Sciatic nerve (tissue), 2 donors: ENCODE results near the gene STAM2. TPM values are rescaled to one million over a fixed set of nuclear protein-coding genes. Genes with fewer than 3 reads are reported as not detected.
A peak's percentile ranks its signal among the peaks of the same experiment; 100 is the strongest.
"Not testable (repeated sequence)": the region's sequence is repeated elsewhere in the genome, so short reads cannot be mapped to it uniquely, and the experiment has no call there.

Experiments
- ATAC-seq: fragments of 200-7000 bp; cut with Tn5 transposase; one replicate; pipeline ENCODE4 v1.9.1; 2020; ENCODE audit warnings: mild to moderate bottlenecking, moderate library complexity
- DNase-seq: peaks from one replicate; pipeline ENCODE4 v3.0.0-alpha.2; 2020; ENCODE audit warnings: low spot score
- intact Hi-C: fragments of 100-400 bp; cut with DNase I; formaldehyde crosslinking; loops from one replicate; pipeline ENCODE4 v1.14.2; 2022
- total RNA-seq: library from RNA; stranded (reverse); fragmentation: NEBNext Ultra II Directional; extraction: Animal tissue kit (Norgen Biotek cat#: 25700); gene quantifications from one replicate; pipeline ENCODE4 v1.2.1, GENCODE V29; 2021
- donor health status: DM: no; HTN: no; CAD: no.
- donor health status: DM: no; HTN: no; CAD: no.

Gene STAM2
- total RNA-seq, 1 donor from 2014 or later: 42.1 TPM

- DNase-seq: no peak
- intact Hi-C loops: loop anchor here (10.0 kb wide), 1 partner anchor 549 kb away; no protein-coding TSS in a partner anchor
- ATAC-seq: peak; percentile 28
Measured at GRCh38 chr2:152176113-152176714, 651 bp upstream of the STAM2 start.

- ATAC-seq: no peak
- no peak for DNase-seq
- intact Hi-C loops: loop anchor here (10.0 kb wide), 1 partner anchor 550 kb away; no protein-coding TSS in a partner anchor
Measured at GRCh38 chr2:152175012-152175367, 573 bp downstream of the STAM2 start.

GRCh38 chr2:152174574-152174973 is 989 bp downstream of the STAM2 start:
- intact Hi-C loops: loop anchor here (10.0 kb wide), 1 partner anchor 550 kb away; no protein-coding TSS in a partner anchor
- ATAC-seq (no peak), DNase-seq (no peak)

- DNase-seq: no peak
- ATAC-seq: no peak
- intact Hi-C loops: loop anchor here (10.0 kb wide), 1 partner anchor 551 kb away; no protein-coding TSS in a partner anchor
Measured at GRCh38 chr2:152173831-152174230, 1.7 kb downstream of the STAM2 start.

GRCh38 chr2:152172201-152172785 is 3.3 kb downstream of the STAM2 start:
- ATAC-seq, DNase-seq: not testable (repeated sequence)
- intact Hi-C loops: loop anchor here (10.0 kb wide), 1 partner anchor 553 kb away; no protein-coding TSS in a partner anchor

GRCh38 chr2:152171718-152172117 is 3.8 kb downstream of the STAM2 start:
- intact Hi-C loops: loop anchor here (10.0 kb wide), 1 partner anchor 553 kb away; no protein-coding TSS in a partner anchor
- DNase-seq (no peak), ATAC-seq (no peak)

- DNase-seq, ATAC-seq, intact Hi-C loops: not testable (repeated sequence)
Measured at GRCh38 chr2:152169158-152169557, 6.4 kb downstream of the STAM2 start.

GRCh38 chr2:152167470-152167869 is 8.1 kb downstream of the STAM2 start:
- ATAC-seq, DNase-seq, intact Hi-C loops: not testable (repeated sequence)

- intact Hi-C loops: no loop called here
- DNase-seq (no peak), ATAC-seq (no peak)
Measured at GRCh38 chr2:152167065-152167464, 8.5 kb downstream of the STAM2 start.

GRCh38 chr2:152166633-152167032 is 8.9 kb downstream of the STAM2 start:
- ATAC-seq (no peak), DNase-seq (no peak)
- intact Hi-C loops: no loop called here

- ATAC-seq: no peak
- no peak for DNase-seq
- intact Hi-C loops: no loop called here
Measured at GRCh38 chr2:152165780-152166179, 9.8 kb downstream of the STAM2 start.

- no peak for DNase-seq
Measured at GRCh38 chr2:152165306-152165705, 10.3 kb downstream of the STAM2 start.

GRCh38 chr2:152163669-152164068 is 11.9 kb downstream of the STAM2 start:
- DNase-seq, ATAC-seq, intact Hi-C loops: not testable (repeated sequence)

More at GRCh38 chr2:152165306-152165705, 10.3 kb downstream of the STAM2 start:
- ATAC-seq: no peak
- intact Hi-C loops: no loop called here

- no peak for ATAC-seq
- DNase-seq: no peak
- intact Hi-C loops: no loop called here
Measured at GRCh38 chr2:152162141-152162540, 13.4 kb downstream of the STAM2 start.

GRCh38 chr2:152161598-152161997 is 14.0 kb downstream of the STAM2 start:
- DNase-seq (no peak), ATAC-seq (no peak)
- intact Hi-C loops: no loop called here

GRCh38 chr2:152160378-152160777 is 15.2 kb downstream of the STAM2 start:
- ATAC-seq, intact Hi-C loops, DNase-seq: not testable (repeated sequence)

- intact Hi-C loops: no loop called here
- no peak for DNase-seq
Measured at GRCh38 chr2:152157253-152157652, 18.3 kb downstream of the STAM2 start.

GRCh38 chr2:152155209-152155608 is 20.4 kb downstream of the STAM2 start:
- intact Hi-C loops: no loop called here
- no peak for DNase-seq
- ATAC-seq: no peak

More at GRCh38 chr2:152157253-152157652, 18.3 kb downstream of the STAM2 start:
- ATAC-seq: no peak

- intact Hi-C loops: no loop called here
- ATAC-seq (no peak), DNase-seq (no peak)
Measured at GRCh38 chr2:152154462-152154861, 21.1 kb downstream of the STAM2 start.

- intact Hi-C loops: no loop called here
- ATAC-seq: no peak
- DNase-seq: no peak
Measured at GRCh38 chr2:152134488-152135280, 40.9 kb downstream of the STAM2 start.
